Stimulated activated CD8-positive, alpha-beta memory T cell treated with anti-CD3 and anti-CD28 coated beads, Interleukin-15, amount 100 ng/mL, for 24 hours (primary cell): ENCODE measurements around the gene ADAM33.

Source experiments
- DNase-seq: peaks from one replicate; pipeline ENCODE4 v3.0.0-alpha.2; 2020; ENCODE audit warnings: low read depth

The ADAM33 gene

DNA sequence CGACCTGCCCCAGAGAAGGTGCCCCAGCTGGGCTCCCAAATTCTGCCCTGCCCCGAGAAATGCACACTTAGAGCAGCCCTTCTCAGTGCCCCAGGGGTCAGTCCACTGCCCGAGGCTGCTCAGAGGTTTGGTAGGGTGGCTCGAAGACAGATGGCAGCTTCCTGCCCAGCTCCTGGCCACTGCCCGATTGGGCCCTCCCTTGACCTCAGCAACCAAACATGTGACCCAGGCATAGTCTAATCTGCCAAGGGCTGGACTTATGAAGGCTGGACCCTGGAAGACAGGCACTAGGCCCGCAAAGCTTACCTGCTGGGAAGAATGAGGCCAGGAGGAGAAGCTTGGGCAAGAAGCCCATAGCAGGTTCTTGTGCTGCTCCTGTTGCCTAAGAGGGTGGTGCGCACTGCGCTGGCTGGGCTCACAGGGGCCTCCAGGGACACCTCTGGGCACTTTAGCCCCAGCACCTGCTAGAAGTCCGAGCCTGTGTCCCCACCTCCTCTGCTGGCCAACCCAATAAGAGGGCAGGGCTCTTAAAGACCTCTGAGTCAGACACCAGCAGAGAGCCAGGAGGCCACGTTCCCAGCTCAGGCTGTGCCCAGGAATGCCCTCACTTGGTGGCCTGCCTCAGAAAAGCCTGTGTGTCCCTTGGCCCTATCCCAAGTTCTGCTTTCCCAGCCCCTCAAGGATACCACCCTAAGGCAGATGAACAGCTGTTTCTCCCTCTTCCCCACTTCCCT is 25.1 kb upstream of the ADAM33 start:
- DNase-seq: no peak

- no peak for DNase-seq
These were observed 24.3 kb upstream of the ADAM33 start for GRCh38 chr20:3705970-3706739.

GRCh38 chr20:3705491-3705969 is 23.7 kb upstream of the ADAM33 start:
- no peak for DNase-seq

- DNase-seq: no peak
These were observed 22.3 kb upstream of the ADAM33 start for GRCh38 chr20:3704087-3704486.

- DNase-seq: no peak
These were observed 21.0 kb upstream of the ADAM33 start for GRCh38 chr20:3702611-3703391.

GRCh38 chr20:3701061-3701998 is 19.5 kb upstream of the ADAM33 start:
- no peak for DNase-seq

- no peak for DNase-seq
These were observed 17.2 kb upstream of the ADAM33 start for GRCh38 chr20:3699037-3699436.

DNA sequence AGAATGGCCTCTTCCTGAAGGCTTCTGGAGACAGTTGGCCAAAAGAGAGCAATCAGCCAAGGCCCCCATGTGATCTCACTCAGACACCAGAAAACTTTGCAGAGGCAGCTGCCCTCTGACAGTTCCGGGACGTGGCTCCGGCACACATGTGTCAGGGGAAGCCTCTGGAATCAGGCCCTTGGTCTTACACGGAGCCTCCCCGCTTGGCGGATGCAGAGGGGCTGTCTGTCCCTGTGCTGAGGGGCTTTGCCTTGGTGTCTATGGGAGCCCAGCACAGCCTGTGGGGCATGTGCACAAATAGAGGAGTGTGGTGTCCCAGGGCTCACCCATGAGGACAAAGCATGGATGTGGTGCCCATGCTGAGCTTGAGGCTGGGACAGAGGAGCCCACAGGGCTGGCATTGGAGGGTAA is 16.8 kb upstream of the ADAM33 start:
- no peak for DNase-seq

GRCh38 chr20:3697588-3698305 is 15.9 kb upstream of the ADAM33 start:
- DNase-seq: no peak

- no peak for DNase-seq
These were observed 15.2 kb upstream of the ADAM33 start for GRCh38 chr20:3696745-3697587.

DNA sequence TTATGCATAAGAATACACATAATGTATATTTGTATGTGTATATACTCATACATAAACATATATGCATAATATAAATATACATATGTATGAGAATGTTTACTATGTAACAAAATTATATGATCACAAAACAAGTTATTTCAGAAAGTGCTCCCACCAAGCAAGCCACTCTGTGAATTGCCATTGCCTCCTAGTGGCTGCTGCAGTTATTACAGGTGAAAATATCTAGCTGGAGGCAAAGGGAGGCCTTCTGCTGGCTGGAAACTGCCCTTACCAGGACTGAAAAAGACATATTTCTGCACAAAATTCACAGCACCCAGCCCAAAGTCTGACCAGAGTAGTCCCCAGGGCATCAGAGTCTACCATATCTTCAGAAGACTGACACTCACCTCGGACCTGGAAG is 14.4 kb upstream of the ADAM33 start:
- no peak for DNase-seq

GRCh38 chr20:3694864-3695263 is 13.1 kb upstream of the ADAM33 start:
- DNase-seq: no peak

DNA sequence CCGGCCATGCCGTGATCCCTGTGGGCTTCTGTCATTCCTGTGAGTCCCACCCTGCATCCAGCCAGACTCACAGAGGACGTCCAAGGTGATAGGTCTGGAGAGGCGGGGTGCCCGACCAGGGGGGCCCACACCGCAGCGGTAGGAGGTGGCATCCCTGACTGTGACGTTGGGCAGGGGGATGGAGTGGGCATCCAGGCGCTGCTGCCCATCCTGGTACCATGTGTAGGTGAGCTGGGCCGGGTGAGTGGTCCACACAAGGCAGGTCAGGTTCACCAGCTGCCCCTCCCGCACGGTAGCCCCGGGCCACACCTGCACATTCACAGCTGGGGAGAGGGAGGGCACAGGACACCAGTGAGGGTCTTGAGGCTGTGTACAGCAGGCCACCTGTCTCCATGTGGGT is 11.6 kb upstream of the ADAM33 start:
- DNase-seq: no peak

DNA sequence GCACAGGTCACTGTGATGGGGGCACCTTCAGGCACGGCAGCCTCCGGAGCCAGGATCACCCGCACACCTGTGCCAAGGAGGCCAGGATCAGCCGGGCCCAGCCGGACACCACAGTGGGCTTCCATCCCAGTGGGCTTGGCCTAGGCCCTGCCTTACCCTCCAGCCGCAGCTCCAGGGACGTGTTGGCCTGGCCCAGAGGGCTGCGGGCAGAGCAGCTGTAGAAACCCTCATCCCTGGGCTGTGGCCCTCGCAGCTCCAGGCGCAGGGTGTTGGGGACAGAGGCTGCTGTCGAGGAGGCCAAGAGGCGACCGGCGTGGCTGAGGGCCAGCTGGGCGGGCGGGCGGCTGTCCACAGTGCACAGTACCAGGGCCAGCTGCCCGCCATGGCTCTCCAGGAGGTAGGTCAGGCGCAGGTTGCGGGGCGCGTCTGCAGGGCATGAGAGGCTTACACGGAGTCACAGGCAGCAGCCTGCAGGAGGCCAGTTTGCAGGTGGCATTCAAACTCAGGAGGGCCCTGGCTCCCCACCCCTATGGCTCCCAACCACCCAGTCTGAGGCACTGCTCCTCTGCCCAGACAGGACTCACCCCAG is 11.0 kb upstream of the ADAM33 start:
- DNase-seq: no peak

GRCh38 chr20:3691897-3692296 is 10.1 kb upstream of the ADAM33 start:
- no peak for DNase-seq

DNA sequence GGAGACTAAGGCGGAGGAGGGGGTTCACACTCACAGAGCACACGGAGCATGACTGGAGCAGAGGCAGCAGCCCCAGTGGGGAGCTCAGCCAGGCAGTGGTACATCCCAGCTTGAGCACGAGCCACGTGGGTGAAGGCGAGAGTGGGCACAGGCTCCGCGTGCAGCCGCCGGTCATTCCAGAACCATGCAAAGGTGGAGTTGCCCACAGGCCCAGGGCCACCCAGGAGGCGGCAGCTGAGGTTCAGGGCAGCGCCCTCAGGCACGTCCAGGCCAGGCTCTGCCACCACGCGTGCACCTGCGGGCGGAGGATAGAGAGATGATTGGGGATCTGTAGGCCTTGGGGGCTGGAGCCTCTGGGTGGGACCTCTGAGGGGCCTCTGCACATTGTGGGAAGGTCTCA is 9.5 kb upstream of the ADAM33 start:
- DNase-seq: no peak

DNA sequence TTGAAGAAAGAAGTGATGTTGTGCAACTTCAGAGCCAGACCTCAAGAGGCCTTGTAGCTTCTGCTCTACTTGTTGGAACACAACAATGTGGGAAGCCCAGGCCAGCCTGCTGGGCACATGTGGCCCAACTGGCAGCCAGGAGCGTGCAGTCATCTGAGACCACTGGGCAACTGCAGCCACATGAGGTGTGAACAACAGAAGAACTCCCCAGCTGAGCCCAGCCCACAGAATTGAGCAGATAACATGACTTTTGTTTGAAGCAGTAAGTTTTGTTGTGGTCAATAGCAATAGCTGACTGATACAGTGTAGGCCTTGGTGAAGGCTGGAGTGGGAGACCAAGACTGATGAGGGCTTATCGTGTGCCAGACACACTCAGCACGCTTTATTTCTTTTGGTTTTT is 8.6 kb upstream of the ADAM33 start:
- no peak for DNase-seq

- no peak for DNase-seq
These were observed 8.2 kb upstream of the ADAM33 start for GRCh38 chr20:3689978-3690377.

- no peak for DNase-seq
These were observed 5.8 kb upstream of the ADAM33 start for GRCh38 chr20:3687655-3688054.
